ENCODE results near the gene ACTG1.
"Not testable (repeated sequence)": the region's sequence is repeated elsewhere in the genome, so short reads cannot be mapped to it uniquely, and the experiment has no call there.

ACTG1 gene

GRCh38 chr17:81533339-81534141 is 20.9 kb upstream of the ACTG1 start:
- no peak for DNase-seq (ENCODE audit: low read depth in 2 of 3, low spot score in 1 of 3)

DNA sequence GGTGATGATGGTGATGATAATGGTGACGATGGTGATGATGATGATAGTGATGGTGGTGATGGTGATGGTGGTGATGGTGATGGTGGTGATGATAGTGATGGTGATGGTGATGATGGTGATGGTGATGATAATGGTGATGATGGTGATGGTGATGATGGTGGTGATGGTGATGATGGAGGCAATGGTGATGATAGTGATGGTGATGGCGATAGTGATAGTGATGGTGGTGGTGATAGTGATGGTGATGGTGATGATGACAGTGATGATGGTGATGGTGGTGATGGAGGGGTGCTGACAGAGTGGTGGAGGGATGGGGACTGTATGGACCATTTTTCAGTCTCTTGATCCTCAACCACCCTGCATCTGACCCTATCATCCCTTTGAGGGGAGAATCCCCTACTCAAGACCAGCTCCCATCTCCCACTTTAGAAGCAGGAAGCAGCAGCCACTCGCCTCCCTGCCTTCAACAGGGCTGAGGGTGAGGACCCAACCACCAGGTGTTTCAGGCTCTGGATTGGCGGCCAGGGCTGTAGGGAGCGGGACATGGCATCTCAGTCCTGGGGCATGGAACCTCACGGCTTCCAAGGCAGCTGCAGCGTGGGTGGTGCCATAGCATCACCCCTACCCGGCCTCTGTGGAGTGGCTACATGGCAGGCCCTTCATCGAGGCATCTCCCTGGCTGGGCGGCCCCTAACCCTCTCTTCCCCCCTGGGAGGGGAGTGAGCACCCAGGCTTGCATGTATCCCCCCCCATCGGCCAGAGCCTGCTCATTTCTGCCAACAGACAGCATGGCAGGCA is 20.1 kb upstream of the ACTG1 start:
- no peak for DNase-seq (ENCODE audit: low read depth in 2 of 3, low spot score in 1 of 3)

- DNase-seq (ENCODE audit: low read depth in 2 of 3, low spot score in 1 of 3): not testable (repeated sequence)
Observed at GRCh38 chr17:81531998-81532404, 19.4 kb upstream of the ACTG1 start.

DNA sequence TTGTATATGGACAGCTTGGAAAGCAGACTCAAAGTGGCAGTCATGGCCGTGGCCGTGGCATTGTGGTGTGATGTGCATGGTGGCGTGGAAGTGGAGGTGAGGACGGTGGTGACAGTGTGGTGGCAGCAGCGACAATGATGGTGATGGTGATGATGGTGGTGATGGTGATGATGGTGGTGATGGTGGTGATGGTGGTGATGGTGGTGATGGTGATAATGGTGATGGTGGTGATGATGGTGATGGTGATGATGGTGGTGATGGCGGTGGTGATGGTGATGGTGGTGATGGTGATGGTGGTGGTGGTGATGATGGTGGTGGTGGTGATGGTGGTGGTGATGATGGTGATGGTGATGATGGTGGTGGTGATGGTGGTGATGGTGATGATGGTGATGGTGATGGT is 18.4 kb upstream of the ACTG1 start:
- DNase-seq (ENCODE audit: low read depth in 2 of 3, low spot score in 1 of 3): not testable (repeated sequence)

- DNase-seq (ENCODE audit: low read depth in 2 of 3, low spot score in 1 of 3): no peak
Observed at GRCh38 chr17:81529437-81529803, 16.8 kb upstream of the ACTG1 start.

DNA sequence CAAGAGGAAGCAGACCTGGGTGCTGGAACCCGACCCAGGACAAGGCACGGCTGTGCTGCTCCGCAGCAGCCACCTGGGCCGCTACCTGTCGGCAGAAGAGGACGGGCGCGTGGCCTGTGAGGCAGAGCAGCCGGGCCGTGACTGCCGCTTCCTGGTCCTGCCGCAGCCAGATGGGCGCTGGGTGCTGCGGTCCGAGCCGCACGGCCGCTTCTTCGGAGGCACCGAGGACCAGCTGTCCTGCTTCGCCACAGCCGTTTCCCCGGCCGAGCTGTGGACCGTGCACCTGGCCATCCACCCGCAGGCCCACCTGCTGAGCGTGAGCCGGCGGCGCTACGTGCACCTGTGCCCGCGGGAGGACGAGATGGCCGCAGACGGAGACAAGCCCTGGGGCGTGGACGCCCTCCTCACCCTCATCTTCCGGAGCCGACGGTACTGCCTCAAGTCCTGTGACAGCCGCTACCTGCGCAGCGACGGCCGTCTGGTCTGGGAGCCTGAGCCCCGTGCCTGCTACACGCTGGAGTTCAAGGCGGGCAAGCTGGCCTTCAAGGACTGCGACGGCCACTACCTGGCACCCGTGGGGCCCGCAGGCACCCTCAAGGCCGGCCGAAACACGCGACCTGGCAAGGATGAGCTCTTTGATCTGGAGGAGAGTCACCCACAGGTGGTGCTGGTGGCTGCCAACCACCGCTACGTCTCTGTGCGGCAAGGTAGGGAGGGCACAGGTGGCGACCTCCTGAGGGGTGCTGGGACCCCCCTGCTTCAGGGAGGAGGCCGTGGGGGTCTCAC is 16.2 kb upstream of the ACTG1 start:
- no peak for DNase-seq (ENCODE audit: low read depth in 2 of 3, low spot score in 1 of 3)

DNA sequence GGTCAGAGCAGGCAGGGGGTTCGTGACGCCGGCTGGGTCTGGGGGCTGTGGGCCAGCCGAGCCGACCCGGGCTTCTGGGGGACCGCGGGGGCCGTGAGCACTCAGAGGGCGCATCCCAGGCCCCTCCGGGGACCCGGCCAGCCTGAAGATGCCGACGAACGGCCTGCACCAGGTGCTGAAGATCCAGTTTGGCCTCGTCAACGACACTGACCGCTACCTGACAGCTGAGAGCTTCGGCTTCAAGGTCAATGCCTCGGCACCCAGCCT is 15.7 kb upstream of the ACTG1 start:
- DNase-seq (ENCODE audit: low read depth in 2 of 3, low spot score in 1 of 3): no peak

- DNase-seq (ENCODE audit: low read depth in 2 of 3, low spot score in 1 of 3): no peak
Observed at GRCh38 chr17:81527591-81528383, 15.2 kb upstream of the ACTG1 start, which contains the start of gene FSCN2. TSS of gene FSCN2 (plus strand) at chr17:81528377. CDS start at chr17:81528532, 155 bp downstream.

DNA sequence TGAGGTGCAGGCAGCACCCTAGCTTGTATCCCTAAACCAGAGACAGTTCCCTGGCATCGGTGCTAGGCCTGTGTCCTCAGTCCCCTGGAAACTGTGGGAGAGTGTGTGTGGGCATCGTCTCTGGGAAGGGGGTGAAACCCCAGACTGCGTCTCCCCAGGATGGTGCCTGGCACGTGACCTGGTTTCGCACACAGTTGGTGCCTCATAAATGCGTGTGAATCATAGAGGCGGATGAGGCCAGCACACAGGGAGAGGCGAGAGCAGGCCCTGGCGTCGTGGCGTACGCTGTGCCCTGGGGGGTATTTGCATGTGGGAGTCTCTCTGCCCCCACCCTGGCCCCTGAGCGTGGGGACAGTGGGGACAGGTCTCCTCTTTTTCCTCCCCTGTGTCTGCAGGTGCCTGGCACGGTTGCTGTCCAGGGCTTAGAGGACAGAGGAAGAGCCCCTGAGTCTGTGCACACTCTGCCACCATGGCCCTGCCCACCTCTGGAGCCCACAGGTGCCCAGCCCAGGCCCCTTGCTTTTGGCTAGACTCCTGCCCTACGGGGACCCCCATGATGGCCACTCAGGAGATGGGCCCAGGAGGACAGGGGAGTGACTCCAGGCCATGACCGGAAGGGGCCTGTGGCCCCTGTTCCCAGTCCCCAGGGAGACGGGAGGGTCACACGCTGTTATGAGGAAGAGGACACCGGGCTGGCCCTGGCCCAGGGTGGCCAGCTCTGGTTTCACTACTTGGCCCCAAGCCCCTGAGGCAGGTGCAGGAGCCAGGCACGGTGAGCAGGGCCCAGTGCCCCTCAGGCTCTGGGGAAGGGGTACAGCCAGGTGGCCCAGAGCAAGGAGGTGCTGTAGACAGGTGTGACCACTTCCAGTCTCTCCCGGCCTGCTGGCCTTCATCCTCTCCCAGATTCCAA is 14.3 kb upstream of the ACTG1 start:
- DNase-seq (ENCODE audit: low read depth in 2 of 3, low spot score in 1 of 3): no peak

DNA sequence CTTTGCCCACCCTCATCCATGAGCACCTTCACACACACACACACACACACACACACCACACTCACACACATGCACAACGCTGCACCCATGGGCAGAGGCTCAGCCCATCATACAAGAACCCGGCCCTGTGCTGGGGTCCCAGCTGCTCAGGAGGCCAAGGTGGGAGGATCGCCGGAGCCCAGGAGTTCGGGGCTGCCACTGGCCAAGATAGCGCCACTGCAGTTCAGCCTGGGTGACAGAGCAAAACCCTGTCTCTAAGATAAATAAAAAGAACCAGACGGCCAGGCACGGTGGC is 12.2 kb upstream of the ACTG1 start:
- no peak for DNase-seq (ENCODE audit: low read depth in 2 of 3, low spot score in 1 of 3)

DNA sequence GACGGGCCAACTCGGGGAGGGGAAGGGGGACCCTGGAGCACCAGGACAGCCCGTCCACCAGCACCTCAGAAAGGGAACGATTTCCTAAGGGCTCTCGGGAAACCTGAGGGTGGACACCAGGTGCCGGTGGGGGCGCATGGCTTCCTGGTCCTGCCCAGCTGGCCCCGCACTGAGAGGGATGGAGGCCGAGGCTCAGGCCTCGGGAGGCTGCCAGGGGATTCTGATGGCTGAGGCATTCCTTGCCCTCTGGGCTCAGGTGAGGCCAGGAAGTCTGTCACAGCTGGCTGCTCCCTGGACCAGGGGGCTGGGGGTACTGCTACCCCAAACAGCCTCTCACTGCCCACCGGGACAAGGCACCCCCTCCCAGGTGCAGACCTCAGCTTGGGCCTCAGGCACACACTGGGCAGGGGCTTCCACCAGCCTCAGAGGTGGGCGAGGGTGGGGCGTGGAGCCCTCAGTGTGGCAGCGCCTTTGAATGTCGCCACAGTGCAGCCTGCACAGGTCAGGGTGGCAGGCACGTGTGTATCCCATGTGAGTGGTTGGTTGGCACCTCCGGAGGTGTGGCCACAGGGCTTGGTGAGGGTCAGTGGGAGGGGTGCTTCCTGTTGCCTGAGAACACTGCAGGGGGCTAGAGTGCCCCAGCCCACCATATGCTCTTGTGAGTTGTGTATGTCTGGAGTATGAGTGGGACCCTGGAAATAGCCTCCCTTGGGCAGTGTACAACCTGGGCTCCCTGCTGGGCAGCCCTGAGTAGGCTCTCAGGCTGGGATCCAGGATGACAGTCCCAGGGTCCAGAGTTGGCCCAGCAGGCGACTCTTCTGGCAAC is 11.7 kb upstream of the ACTG1 start:
- DNase-seq (ENCODE audit: low read depth in 2 of 3, low spot score in 1 of 3): no peak

DNA sequence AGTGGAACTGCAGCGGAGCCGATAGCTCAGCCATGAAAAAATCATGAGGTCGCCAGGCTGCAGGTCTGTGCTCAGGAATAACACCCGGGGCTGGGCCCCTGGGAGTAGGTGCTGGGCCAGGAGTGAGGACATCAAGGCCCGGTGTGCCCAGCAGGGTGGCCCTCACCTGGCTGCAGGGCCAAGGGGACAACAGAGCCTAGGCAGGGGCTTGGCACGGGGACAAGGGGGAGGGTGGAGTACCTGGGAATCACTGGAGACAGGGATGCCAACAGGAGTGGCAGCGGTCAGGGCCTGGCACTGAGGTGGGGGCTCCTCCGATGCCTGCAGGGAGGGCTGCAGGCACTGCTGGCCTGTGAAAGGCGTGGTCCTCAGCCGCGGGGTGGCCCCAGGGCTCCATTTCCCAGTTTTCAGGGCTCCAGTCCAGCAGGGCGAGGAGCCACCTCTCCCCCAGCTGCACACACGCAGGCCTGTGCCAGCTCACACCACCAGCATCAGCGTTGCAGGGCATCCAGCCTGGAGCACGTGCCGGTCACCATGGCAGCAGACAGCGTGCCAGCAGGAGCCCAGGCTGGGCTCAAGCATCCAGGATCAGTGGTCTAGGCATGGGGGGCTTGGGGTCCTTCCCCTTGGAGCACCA is 10.9 kb upstream of the ACTG1 start:
- no peak for DNase-seq (ENCODE audit: low read depth in 2 of 3, low spot score in 1 of 3)

GRCh38 chr17:81522491-81523401 is 10.1 kb upstream of the ACTG1 start:
- DNase-seq (ENCODE audit: low read depth in 2 of 3, low spot score in 1 of 3): no peak

- DNase-seq (ENCODE audit: low read depth in 2 of 3, low spot score in 1 of 3): no peak
Observed at GRCh38 chr17:81520021-81520901, 7.7 kb upstream of the ACTG1 start.

- peak in 1 of 3 donors; percentile 49 for DNase-seq (ENCODE audit: low read depth in 2 of 3, low spot score in 1 of 3)
Observed at GRCh38 chr17:81519284-81520020, 6.9 kb upstream of the ACTG1 start.

- no peak for DNase-seq (ENCODE audit: low read depth in 2 of 3, low spot score in 1 of 3)
Observed at GRCh38 chr17:81518785-81519283, 6.2 kb upstream of the ACTG1 start.
